Measurements from ENCODE around the gene FGFRL1.
"Not testable (repeated sequence)": the region's sequence is repeated elsewhere in the genome, so short reads cannot be mapped to it uniquely, and the experiment has no call there.

FGFRL1 gene

GRCh38 chr4:1053080-1053661 is 41.7 kb downstream of the FGFRL1 start:
- Histone ChIP-seq H3K79me2 (ENCODE audit: insufficient read depth, low read depth) (no peaks in the 10 kb centered on the region), H4K20me1 (ENCODE audit: insufficient read depth) (no peaks in the 10 kb centered on the region), H3K27ac (no peak overlapping the region), H3K9ac (no peak overlapping the region), H3K4me3 (IDR thresholded peaks at IDR 0.05; ENCODE audit: insufficient read depth, low read depth, low read length) (no peak overlapping the region), H3K36me3 (ENCODE audit: insufficient read depth) (no peaks in the 10 kb centered on the region), H3K4me1 (ENCODE audit: low read depth, poor library complexity, severe bottlenecking) (no peaks in the 10 kb centered on the region), H3K4me2 (no peak overlapping the region), H3K27me3 (ENCODE audit: insufficient read depth, low read depth) (peaks cover 44% of the 10 kb centered on the region; the same call in 1 of the 2 replicates), H2AFZ (ENCODE audit: low read depth) (no peak overlapping the region)
- no peak for TF ChIP-seq CTCF (conservative IDR thresholded peaks at IDR 0.05; ENCODE audit: low read depth, low read length)

- not testable (repeated sequence) for H4K20me1 ChIP-seq (ENCODE audit: insufficient read depth); H3K4me2 ChIP-seq; H3K9ac ChIP-seq; H2AFZ ChIP-seq (ENCODE audit: low read depth); H3K79me2 ChIP-seq (ENCODE audit: insufficient read depth, low read depth); H3K36me3 ChIP-seq (ENCODE audit: insufficient read depth); H3K27ac ChIP-seq; H3K4me1 ChIP-seq (ENCODE audit: low read depth, poor library complexity, severe bottlenecking); H3K4me3 ChIP-seq (IDR thresholded peaks at IDR 0.05; ENCODE audit: insufficient read depth, low read depth, low read length)
- H3K27me3 ChIP-seq (ENCODE audit: insufficient read depth, low read depth): peaks cover 51% of the 10 kb centered on the region; the same call in 1 of the 2 replicates
These were observed 42.5 kb downstream of the FGFRL1 start for GRCh38 chr4:1053891-1054290.

GRCh38 chr4:1054696-1055242 is 43.3 kb downstream of the FGFRL1 start:
- not testable (repeated sequence) for H3K4me1 ChIP-seq (ENCODE audit: low read depth, poor library complexity, severe bottlenecking); H3K27ac ChIP-seq; H4K20me1 ChIP-seq (ENCODE audit: insufficient read depth); H3K4me3 ChIP-seq (IDR thresholded peaks at IDR 0.05; ENCODE audit: insufficient read depth, low read depth, low read length); H3K36me3 ChIP-seq (ENCODE audit: insufficient read depth); H3K9ac ChIP-seq; H2AFZ ChIP-seq (ENCODE audit: low read depth); H3K4me2 ChIP-seq; H3K79me2 ChIP-seq (ENCODE audit: insufficient read depth, low read depth)
- H3K27me3 ChIP-seq (ENCODE audit: insufficient read depth, low read depth): peaks cover 57% of the 10 kb centered on the region; the same call in 1 of the 2 replicates

- not testable (repeated sequence) for H2AFZ ChIP-seq (ENCODE audit: low read depth); H3K4me3 ChIP-seq (IDR thresholded peaks at IDR 0.05; ENCODE audit: insufficient read depth, low read depth, low read length); H3K79me2 ChIP-seq (ENCODE audit: insufficient read depth, low read depth); H3K4me2 ChIP-seq; H4K20me1 ChIP-seq (ENCODE audit: insufficient read depth); H3K4me1 ChIP-seq (ENCODE audit: low read depth, poor library complexity, severe bottlenecking); H3K27ac ChIP-seq; H3K9ac ChIP-seq; H3K36me3 ChIP-seq (ENCODE audit: insufficient read depth)
- peaks cover 57% of the 10 kb centered on the region; the same call in 1 of the 2 replicates for H3K27me3 ChIP-seq (ENCODE audit: insufficient read depth, low read depth)
These were observed 43.8 kb downstream of the FGFRL1 start for GRCh38 chr4:1055243-1055701.

- no peaks in the 10 kb centered on the region for H3K36me3 ChIP-seq (ENCODE audit: insufficient read depth)
- no peak overlapping the region for H2AFZ ChIP-seq (ENCODE audit: low read depth)
- no peak for TF ChIP-seq CTCF (conservative IDR thresholded peaks at IDR 0.05; ENCODE audit: low read depth, low read length)
- no peaks in the 10 kb centered on the region for H4K20me1 ChIP-seq (ENCODE audit: insufficient read depth)
- H3K79me2 ChIP-seq (ENCODE audit: insufficient read depth, low read depth): no peaks in the 10 kb centered on the region
- no peak overlapping the region for H3K4me3 ChIP-seq (IDR thresholded peaks at IDR 0.05; ENCODE audit: insufficient read depth, low read depth, low read length)
- H3K27me3 ChIP-seq (ENCODE audit: insufficient read depth, low read depth): peaks cover 57% of the 10 kb centered on the region; the same call in 1 of the 2 replicates
- H3K27ac ChIP-seq: no peak overlapping the region
- H3K9ac ChIP-seq: no peak overlapping the region
- no peaks in the 10 kb centered on the region for H3K4me1 ChIP-seq (ENCODE audit: low read depth, poor library complexity, severe bottlenecking)
- no peak overlapping the region for H3K4me2 ChIP-seq
These were observed 44.5 kb downstream of the FGFRL1 start for GRCh38 chr4:1055721-1056590.
